Effector memory CD4-positive, alpha-beta T cell (primary cell): ENCODE results near the gene DOK5.

Source experiments
- DNase-seq, 3 donors: peaks; one replicate each; pipeline ENCODE4 v3.0.0-alpha.2; 2020
- H3K27ac ChIP-seq: 2 replicates; pipeline ENCODE4 v1.7.0; 2013; ENCODE audit warnings: mild to moderate bottlenecking, low read length, moderate library complexity; ENCODE audit not compliant: insufficient read depth, poor library complexity, severe bottlenecking
- H3K27me3 ChIP-seq: replicated peaks from 2 replicates; pipeline ENCODE4 v1.7.0; 2013; ENCODE audit warnings: mild to moderate bottlenecking, low read length; ENCODE audit not compliant: insufficient read depth, control insufficient read depth, poor library complexity, severe bottlenecking
- H3K36me3 ChIP-seq: 2 replicates; pipeline ENCODE4 v1.7.0; 2013; ENCODE audit warnings: mild to moderate bottlenecking, low read length, moderate library complexity; ENCODE audit not compliant: control insufficient read depth, insufficient read depth
- H3K4me1 ChIP-seq: 2 replicates; pipeline ENCODE4 v1.7.0; 2013; ENCODE audit warnings: low read length, mild to moderate bottlenecking; ENCODE audit not compliant: control insufficient read depth, insufficient read depth, poor library complexity, severe bottlenecking
- H3K4me3 ChIP-seq: 2 replicates; pipeline ENCODE4 v1.7.0; 2013; ENCODE audit warnings: low read length, low read depth, mild to moderate bottlenecking; ENCODE audit not compliant: insufficient read depth, poor library complexity, severe bottlenecking
- H3K9me3 ChIP-seq: 2 replicates; pipeline ENCODE4 v1.7.0; 2013; ENCODE audit warnings: mild to moderate bottlenecking, low read length, moderate library complexity; ENCODE audit not compliant: control insufficient read depth

The DOK5 gene

GRCh38 chr20:54572665-54573435, 97.5 kb downstream of the DOK5 start:
- Histone ChIP-seq H3K9me3 (no peaks in the 10 kb centered on the region), H3K4me1 (no peaks in the 10 kb centered on the region), H3K4me3 (no peak overlapping the region), H3K36me3 (no peaks in the 10 kb centered on the region), H3K27me3 (no peaks in the 10 kb centered on the region), H3K27ac (no peak overlapping the region)
- no peak for DNase-seq

GRCh38 chr20:54573838-54574237, 98.4 kb downstream of the DOK5 start:
- no peaks in the 10 kb centered on the region for H3K4me1 ChIP-seq
- no peaks in the 10 kb centered on the region for H3K27me3 ChIP-seq
- H3K36me3 ChIP-seq: no peaks in the 10 kb centered on the region
- no peak overlapping the region for H3K4me3 ChIP-seq
- no peak for DNase-seq
- H3K27ac ChIP-seq: no peak overlapping the region
- no peaks in the 10 kb centered on the region for H3K9me3 ChIP-seq

GRCh38 chr20:54576518-54576917, 101.1 kb downstream of the DOK5 start:
- no peak for DNase-seq

GRCh38 chr20:54577637-54578036, 102.2 kb downstream of the DOK5 start:
- Histone ChIP-seq H3K27ac (no peak overlapping the region), H3K4me3 (no peak overlapping the region), H3K27me3 (no peaks in the 10 kb centered on the region), H3K9me3 (no peaks in the 10 kb centered on the region), H3K36me3 (no peaks in the 10 kb centered on the region), H3K4me1 (no peaks in the 10 kb centered on the region)
- no peak for DNase-seq

More at GRCh38 chr20:54576518-54576917, 101.1 kb downstream of the DOK5 start:
- Histone ChIP-seq H3K9me3 (no peaks in the 10 kb centered on the region), H3K27me3 (no peaks in the 10 kb centered on the region), H3K4me3 (no peak overlapping the region), H3K27ac (no peak overlapping the region), H3K4me1 (no peaks in the 10 kb centered on the region), H3K36me3 (no peaks in the 10 kb centered on the region)

GRCh38 chr20:54585217-54585616, 109.8 kb downstream of the DOK5 start:
- no peak for DNase-seq
- Histone ChIP-seq H3K27ac (no peak overlapping the region), H3K27me3 (no peaks in the 10 kb centered on the region), H3K4me3 (no peak overlapping the region), H3K9me3 (no peaks in the 10 kb centered on the region), H3K4me1 (no peaks in the 10 kb centered on the region), H3K36me3 (no peaks in the 10 kb centered on the region)

GRCh38 chr20:54587408-54587807, 112.0 kb downstream of the DOK5 start:
- Histone ChIP-seq H3K27ac (no peak overlapping the region), H3K27me3 (no peaks in the 10 kb centered on the region), H3K4me1 (no peaks in the 10 kb centered on the region), H3K4me3 (no peak overlapping the region), H3K9me3 (no peaks in the 10 kb centered on the region), H3K36me3 (no peaks in the 10 kb centered on the region)
- no peak for DNase-seq

GRCh38 chr20:54589402-54590030, 114.1 kb downstream of the DOK5 start:
- Histone ChIP-seq H3K36me3 (no peaks in the 10 kb centered on the region), H3K27ac (no peak overlapping the region), H3K4me1 (no peaks in the 10 kb centered on the region), H3K4me3 (no peak overlapping the region), H3K27me3 (no peaks in the 10 kb centered on the region), H3K9me3 (no peaks in the 10 kb centered on the region)
- no peak for DNase-seq

- no peak for DNase-seq
- no peaks in the 10 kb centered on the region for H3K36me3 ChIP-seq
- no peaks in the 10 kb centered on the region for H3K9me3 ChIP-seq
- no peaks in the 10 kb centered on the region for H3K27me3 ChIP-seq
- no peaks in the 10 kb centered on the region for H3K4me1 ChIP-seq
- H3K27ac ChIP-seq: no peak overlapping the region
- H3K4me3 ChIP-seq: no peak overlapping the region
Observed at GRCh38 chr20:54590856-54591255, 115.5 kb downstream of the DOK5 start.

- Histone ChIP-seq H3K4me3 (no peak overlapping the region), H3K36me3 (no peaks in the 10 kb centered on the region), H3K4me1 (no peaks in the 10 kb centered on the region), H3K27me3 (no peaks in the 10 kb centered on the region), H3K9me3 (no peaks in the 10 kb centered on the region), H3K27ac (no peak overlapping the region)
- no peak for DNase-seq
Observed at GRCh38 chr20:54596651-54597050, 121.3 kb downstream of the DOK5 start.

- no peaks in the 10 kb centered on the region for H3K36me3 ChIP-seq
- H3K4me3 ChIP-seq: no peak overlapping the region
- no peaks in the 10 kb centered on the region for H3K4me1 ChIP-seq
- H3K27ac ChIP-seq: no peak overlapping the region
- H3K27me3 ChIP-seq: no peaks in the 10 kb centered on the region
- H3K9me3 ChIP-seq: no peaks in the 10 kb centered on the region
- no peak for DNase-seq
Observed at GRCh38 chr20:54598352-54598751, 123.0 kb downstream of the DOK5 start.
